GM20000 (cell line): Measurements from ENCODE around the gene PAAF1.

ENCODE experiments used
- DNase-seq: peaks from one replicate; pipeline ENCODE4 v3.0.0; 2012; ENCODE audit warnings: low spot score
- TF ChIP-seq, protein P1 (sequence below): IDR thresholded peaks from 2 replicates; pipeline ENCODE4 v1.5.1; 2012; ENCODE audit warnings: mild to moderate bottlenecking, control low read depth; ENCODE audit errors: extremely low read depth, missing control alignments

The PAAF1 gene

DNA sequence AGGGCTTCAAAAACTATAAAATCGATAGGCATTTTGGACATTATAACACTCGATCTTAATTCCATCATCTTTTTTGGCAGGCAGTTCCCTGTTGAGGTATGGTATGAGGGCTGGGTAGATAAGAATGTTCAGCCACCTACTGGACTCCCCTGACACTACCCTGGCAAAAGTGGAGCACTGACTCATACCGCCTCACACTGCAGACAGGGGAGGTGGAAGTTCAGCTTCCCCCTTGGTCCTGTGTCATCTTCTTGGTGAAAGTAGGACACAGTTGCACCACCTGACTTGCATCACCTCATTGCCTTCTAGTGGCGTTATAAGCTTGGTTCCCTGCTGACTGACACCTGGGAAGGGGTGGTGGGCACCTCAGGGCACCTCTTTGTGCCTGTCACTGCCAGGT, 30.4 kb downstream of the PAAF1 start:
- DNase-seq: no peak
- TF ChIP-seq, protein P1, sequence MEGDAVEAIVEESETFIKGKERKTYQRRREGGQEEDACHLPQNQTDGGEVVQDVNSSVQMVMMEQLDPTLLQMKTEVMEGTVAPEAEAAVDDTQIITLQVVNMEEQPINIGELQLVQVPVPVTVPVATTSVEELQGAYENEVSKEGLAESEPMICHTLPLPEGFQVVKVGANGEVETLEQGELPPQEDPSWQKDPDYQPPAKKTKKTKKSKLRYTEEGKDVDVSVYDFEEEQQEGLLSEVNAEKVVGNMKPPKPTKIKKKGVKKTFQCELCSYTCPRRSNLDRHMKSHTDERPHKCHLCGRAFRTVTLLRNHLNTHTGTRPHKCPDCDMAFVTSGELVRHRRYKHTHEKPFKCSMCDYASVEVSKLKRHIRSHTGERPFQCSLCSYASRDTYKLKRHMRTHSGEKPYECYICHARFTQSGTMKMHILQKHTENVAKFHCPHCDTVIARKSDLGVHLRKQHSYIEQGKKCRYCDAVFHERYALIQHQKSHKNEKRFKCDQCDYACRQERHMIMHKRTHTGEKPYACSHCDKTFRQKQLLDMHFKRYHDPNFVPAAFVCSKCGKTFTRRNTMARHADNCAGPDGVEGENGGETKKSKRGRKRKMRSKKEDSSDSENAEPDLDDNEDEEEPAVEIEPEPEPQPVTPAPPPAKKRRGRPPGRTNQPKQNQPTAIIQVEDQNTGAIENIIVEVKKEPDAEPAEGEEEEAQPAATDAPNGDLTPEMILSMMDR: no peak

DNA sequence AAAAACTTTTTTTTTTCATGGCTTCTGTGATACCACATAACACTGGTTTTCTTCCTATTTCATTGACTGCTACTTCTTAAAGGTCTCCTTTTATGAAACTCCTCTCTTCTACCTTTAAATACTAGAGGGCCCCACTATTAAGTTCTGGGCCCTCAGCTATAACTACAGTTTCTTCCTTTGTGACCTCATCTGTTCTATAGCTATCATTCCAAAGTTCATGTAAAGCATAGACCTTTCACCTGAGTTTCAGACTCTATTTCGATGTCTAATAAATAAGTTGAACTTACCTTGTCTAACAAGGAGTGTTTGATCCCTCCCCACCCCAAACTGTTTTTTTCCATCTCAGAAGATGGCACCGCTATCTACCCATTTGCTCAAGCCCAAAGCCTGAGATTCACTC, 35.2 kb downstream of the PAAF1 start:
- no peak for DNase-seq
- TF ChIP-seq, protein P1: no peak

DNA sequence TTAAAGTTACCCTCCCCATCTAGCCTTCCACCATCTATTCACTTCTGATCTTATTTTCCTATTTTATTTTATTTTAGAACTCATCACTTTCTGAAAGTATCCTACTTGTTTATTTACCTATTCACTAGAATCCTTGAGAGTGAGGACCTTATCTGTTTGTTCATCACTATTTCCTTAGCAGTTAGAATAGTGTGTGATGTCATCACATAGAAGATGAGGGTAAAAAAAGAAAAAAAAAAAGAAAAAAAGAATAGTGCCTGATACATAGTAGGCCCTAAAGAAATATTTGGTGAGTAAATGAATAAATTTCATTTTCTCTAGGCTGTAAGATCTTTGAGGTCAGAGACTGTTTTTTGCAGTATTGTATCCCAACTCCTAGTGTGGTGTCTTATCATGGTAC, 36.7 kb downstream of the PAAF1 start:
- TF ChIP-seq, protein P1: no peak
- no peak for DNase-seq

DNA sequence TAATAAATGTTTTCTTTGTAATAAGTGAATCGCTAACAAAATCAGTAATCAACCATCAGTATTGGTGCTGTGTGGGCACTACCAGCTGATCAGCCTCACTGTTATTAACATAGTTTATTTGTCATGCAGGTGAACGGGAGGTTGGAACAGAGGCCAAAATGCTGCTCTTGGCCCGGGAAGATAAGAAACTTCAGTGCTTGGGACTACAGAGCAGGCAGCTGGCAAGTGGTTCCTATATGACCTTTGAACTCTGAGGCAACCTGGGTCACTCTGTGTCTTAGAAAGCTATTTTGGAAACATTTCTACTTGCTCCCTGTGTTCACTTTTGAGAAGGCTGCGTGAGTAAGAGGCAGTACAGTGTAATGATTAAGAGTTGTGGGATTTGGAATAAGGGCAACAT, 37.5 kb downstream of the PAAF1 start:
- TF ChIP-seq, protein P1: no peak
- DNase-seq: no peak

DNA sequence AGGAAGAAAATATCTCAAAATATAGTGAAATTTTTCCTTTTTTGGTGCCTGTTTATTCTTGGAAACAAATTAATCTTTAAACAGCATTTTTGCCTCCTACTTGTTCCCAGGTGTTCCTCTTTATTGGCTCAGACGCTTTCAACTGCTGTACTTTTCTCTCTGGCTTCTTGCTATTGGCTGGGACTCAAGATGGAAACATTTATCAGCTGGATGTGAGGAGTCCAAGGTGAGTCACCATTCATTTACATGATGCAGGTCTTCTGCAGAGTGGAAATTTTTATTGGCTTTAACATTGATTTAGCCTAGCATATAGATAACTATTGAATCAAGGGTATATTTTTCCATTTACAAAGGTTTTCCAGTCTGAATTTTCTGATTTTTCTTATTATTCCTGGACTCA, 39.6 kb downstream of the PAAF1 start:
- no peak for DNase-seq

DNA sequence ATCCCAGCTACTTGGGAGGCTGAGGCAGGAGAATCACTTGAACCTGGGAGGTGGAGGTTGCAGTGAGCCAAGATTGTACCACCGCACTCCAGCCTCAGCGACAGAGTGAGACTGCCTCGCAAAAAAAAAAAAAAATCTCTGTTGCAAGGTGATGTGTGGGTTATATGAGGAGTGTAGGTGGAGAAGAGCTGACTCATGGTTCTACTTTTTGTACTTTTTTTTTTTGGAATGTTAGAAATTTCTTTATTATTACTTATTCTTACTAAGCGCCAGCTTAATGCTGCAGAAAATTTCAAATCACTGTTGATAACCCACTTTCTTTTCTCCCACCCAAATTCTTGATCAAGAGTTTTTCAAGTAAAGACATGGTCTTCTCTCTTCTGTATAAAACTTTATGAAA, 44.4 kb downstream of the PAAF1 start:
- TF ChIP-seq, protein P1: no peak
- DNase-seq: no peak

More for the DNA sequence above, 39.6 kb downstream of the PAAF1 start:
- TF ChIP-seq, protein P1: no peak

DNA sequence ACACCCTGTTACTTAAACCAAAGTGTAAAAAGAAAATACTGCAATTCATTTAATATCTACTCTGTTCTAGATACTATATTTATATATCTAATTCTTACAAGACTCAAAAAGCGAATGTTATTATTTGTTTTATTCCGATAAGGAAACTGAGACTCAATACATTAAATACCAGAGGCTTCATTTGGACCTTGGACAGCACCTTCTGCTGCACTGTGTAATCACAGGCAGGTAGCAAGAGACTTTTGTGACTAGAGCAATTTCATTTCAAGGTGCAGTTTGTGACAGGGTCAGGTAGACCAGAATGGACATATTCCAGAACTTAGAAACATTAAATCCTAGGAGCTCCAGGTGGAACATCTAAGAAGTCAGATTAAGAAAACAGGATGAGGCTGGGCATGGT, 52.6 kb downstream of the PAAF1 start:
- TF ChIP-seq, protein P1: no peak

More for the DNA sequence above, 52.6 kb downstream of the PAAF1 start:
- no peak for DNase-seq
